Panc1 (cell line): Measurements from ENCODE around the gene ARHGAP31.

ENCODE experiments used
- CTCF ChIP-seq: fragments of 450-650 bp; IDR thresholded peaks from 2 replicates; pipeline ENCODE4 v1.5.1; 2017; ENCODE audit warnings: mild to moderate bottlenecking
- POLR2AphosphoS5 ChIP-seq: IDR thresholded peaks from 2 replicates; pipeline ENCODE4 v1.6.1; 2012; ENCODE audit warnings: mild to moderate bottlenecking, low read depth, low read length, moderate library complexity
- SIN3A ChIP-seq: IDR thresholded peaks from 2 replicates; pipeline ENCODE4 v1.6.1; 2012; ENCODE audit warnings: low read depth, mild to moderate bottlenecking, low read length, moderate library complexity, borderline replicate concordance; ENCODE audit not compliant: insufficient read depth

GRCh38 chr3:119293105-119293870 is 895 bp upstream of the ARHGAP31 start:
- TF ChIP-seq CTCF: no peak
- TF ChIP-seq SIN3A: no peak
- no peak for TF ChIP-seq POLR2AphosphoS5
